Ishikawa (cell line): Measurements from ENCODE around the gene RPS6KA5.

Source experiments
- CEBPB ChIP-seq: IDR thresholded peaks from 2 replicates; pipeline ENCODE4 v1.6.1; 2012
- CREB1 ChIP-seq: IDR thresholded peaks from 2 replicates; pipeline ENCODE4 v1.6.1; 2012; ENCODE audit warnings: low read depth
- EGR1 ChIP-seq: IDR thresholded peaks from 2 replicates; pipeline ENCODE4 v1.6.1; 2012
- EP300 ChIP-seq: IDR thresholded peaks from 2 replicates; pipeline ENCODE4 v1.6.1; 2012; ENCODE audit warnings: borderline replicate concordance
- FOXM1 ChIP-seq: IDR thresholded peaks from 2 replicates; pipeline ENCODE4 v1.6.1; 2012; ENCODE audit warnings: low read depth, borderline replicate concordance
- MAX ChIP-seq: IDR thresholded peaks from 2 replicates; pipeline ENCODE4 v1.6.1; 2012
- NFIC ChIP-seq: IDR thresholded peaks from 2 replicates; pipeline ENCODE4 v1.6.1; 2012
- RAD21 ChIP-seq: IDR thresholded peaks from 2 replicates; pipeline ENCODE4 v1.6.1; 2012; ENCODE audit warnings: low read depth
- REST ChIP-seq: IDR thresholded peaks from 2 replicates; pipeline ENCODE4 v1.6.1; 2012; ENCODE audit warnings: low read depth, mild to moderate bottlenecking
- TAF1 ChIP-seq: IDR thresholded peaks from 2 replicates; pipeline ENCODE4 v1.6.1; 2012; ENCODE audit warnings: low read depth, mild to moderate bottlenecking
- TCF12 ChIP-seq: IDR thresholded peaks from 2 replicates; pipeline ENCODE4 v1.6.1; 2012; ENCODE audit warnings: low read depth
- TEAD4 ChIP-seq: IDR thresholded peaks from 2 replicates; pipeline ENCODE4 v1.6.1; 2012
- YY1 ChIP-seq: IDR thresholded peaks from 2 replicates; pipeline ENCODE4 v1.6.1; 2012; ENCODE audit warnings: low read depth
- ZBTB7A ChIP-seq: IDR thresholded peaks from 2 replicates; pipeline ENCODE4 v1.6.1; 2012; ENCODE audit warnings: low read depth
- TF ChIP-seq, protein P1 (sequence below): IDR thresholded peaks from 2 replicates; pipeline ENCODE4 v1.6.1; 2012

The RPS6KA5 gene

DNA sequence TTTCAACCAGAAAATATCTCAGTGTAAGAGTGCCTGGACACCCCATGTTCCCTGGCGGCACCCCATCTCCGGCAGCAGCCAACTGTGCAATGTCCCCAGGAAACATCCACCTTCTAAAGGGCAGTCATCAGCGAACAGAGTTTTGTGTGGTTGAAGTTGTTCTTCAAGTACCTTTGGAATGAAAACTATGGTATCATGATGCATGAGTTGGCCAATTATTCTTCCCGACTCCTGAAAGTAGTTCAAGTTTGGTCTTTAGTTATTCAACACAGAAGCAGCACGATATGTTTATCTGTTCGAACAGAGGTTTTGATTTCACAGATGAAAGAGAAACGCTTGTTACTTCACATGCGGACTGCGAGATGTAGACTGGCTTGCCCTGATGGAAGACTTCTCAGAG lies 223.1 kb downstream of the RPS6KA5 start:
- TF ChIP-seq ZBTB7A (no peak), RAD21 (no peak), YY1 (no peak), REST (no peak)

DNA sequence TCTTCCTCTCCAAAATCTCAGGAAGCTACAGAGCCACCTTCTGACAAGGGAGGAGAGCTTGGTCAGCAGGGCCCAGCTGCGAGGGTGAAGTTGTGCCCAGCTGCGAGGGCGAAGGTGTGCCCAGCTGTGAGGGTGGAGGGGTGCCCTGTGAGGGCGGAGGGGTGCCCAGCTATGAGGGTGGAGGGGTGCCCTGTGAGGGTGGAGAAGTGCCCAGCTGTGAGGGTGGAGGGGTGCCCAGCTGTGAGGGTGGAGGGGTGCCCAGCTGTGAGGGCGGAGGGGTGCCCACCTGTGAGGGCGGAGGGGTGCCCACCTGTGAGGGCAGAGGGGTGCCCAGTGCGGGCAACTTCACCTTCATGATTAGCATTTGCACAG lies 223.8 kb downstream of the RPS6KA5 start:
- TF ChIP-seq, protein P1, sequence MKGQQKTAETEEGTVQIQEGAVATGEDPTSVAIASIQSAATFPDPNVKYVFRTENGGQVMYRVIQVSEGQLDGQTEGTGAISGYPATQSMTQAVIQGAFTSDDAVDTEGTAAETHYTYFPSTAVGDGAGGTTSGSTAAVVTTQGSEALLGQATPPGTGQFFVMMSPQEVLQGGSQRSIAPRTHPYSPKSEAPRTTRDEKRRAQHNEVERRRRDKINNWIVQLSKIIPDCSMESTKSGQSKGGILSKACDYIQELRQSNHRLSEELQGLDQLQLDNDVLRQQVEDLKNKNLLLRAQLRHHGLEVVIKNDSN, result no peak
- TF ChIP-seq TEAD4, result no peak
- no peak for TF ChIP-seq FOXM1
- no peak for TF ChIP-seq EGR1
- no peak for TF ChIP-seq TCF12
- TF ChIP-seq TAF1, result no peak
- TF ChIP-seq CREB1, result no peak

- TF ChIP-seq YY1, result no peak
- no peak for TF ChIP-seq TAF1
- no peak for TF ChIP-seq TEAD4
- no peak for TF ChIP-seq RAD21
- TF ChIP-seq MAX, result no peak
- no peak for TF ChIP-seq TCF12
Observed at GRCh38 chr14:90831821-90832220, 228.6 kb downstream of the RPS6KA5 start.

GRCh38 chr14:90830931-90831701 lies 229.3 kb downstream of the RPS6KA5 start:
- TF ChIP-seq TCF12 (no peak), RAD21 (no peak), EP300 (no peak), CREB1 (no peak), NFIC (no peak), TAF1 (no peak), REST (no peak), EGR1 (no peak)
- TF ChIP-seq, protein P1, result no peak

DNA sequence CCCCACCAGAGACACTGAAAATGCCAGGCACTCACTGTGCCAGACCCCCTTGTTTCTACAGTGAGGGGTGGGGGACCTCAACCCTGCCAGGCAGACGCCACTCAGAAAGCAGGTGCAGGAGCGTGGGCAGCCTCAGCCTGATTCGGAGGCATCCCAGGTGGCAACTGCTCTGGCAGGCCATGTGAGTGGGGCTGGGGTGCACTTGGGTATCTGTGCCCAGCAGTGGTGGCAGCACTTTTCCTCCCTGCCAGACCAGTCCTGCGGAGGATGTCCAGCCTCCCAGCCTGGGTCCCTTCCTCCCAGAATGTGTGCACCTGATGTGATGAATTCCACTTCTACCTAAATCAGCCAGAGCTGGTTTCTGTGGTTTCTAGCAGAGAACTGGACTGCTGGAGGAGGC lies 230.8 kb downstream of the RPS6KA5 start:
- TF ChIP-seq ZBTB7A, result no peak
- TF ChIP-seq NFIC, result no peak
- no peak for TF ChIP-seq TEAD4
- TF ChIP-seq, protein P1, result no peak
- no peak for TF ChIP-seq CEBPB
- TF ChIP-seq RAD21, result no peak
- no peak for TF ChIP-seq EP300

- TF ChIP-seq CREB1, result no peak
- TF ChIP-seq EGR1, result no peak
- no peak for TF ChIP-seq CEBPB
- TF ChIP-seq TAF1, result no peak; the same call in 1 of the 2 replicates
Observed at GRCh38 chr14:90828642-90829487, 231.6 kb downstream of the RPS6KA5 start.
